Measurements from ENCODE around the gene CCDC174.
"Not testable (repeated sequence)": the region's sequence is repeated elsewhere in the genome, so short reads cannot be mapped to it uniquely, and the experiment has no call there.

CCDC174 gene

DNA sequence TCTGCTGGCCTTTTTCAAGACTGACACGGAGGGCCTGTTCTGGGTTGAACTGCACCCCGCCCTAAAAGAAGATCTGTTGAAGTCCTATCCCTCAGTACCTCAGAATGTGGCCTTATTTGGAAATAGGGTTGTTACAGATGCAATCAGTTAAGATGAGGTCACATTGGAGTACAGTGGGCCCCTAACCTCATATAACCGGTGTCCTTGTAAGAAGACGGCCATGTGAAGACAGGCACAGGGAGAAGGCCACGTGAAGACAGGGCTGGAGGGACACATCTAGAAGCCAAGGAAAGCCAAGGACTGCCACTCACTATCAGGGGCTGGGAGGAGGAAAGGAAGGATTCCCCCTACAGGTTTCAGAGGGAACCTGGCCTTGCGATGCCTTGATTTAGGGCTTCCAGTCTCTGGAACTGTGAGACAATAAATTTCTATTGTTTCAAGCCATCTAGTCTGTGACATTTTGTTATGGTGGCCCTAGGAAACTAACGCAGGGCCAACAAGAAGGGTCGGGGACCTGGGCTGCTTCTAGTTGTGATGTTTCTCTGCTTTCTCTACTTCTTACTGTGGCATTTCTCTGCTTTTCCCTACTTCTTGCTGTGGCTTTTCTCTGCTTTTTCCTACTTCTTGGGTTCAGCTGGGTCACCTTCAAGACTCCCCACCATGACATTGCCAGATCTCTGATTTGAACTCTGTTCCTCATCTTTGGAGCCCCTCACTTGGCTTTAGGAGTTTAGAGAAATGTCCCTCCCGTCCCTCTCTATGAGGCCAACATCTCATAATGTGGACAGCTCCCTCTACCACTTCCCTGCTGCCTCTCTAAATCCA is 4.8 kb upstream of the CCDC174 start:
- TF ChIP-seq, protein P1, sequence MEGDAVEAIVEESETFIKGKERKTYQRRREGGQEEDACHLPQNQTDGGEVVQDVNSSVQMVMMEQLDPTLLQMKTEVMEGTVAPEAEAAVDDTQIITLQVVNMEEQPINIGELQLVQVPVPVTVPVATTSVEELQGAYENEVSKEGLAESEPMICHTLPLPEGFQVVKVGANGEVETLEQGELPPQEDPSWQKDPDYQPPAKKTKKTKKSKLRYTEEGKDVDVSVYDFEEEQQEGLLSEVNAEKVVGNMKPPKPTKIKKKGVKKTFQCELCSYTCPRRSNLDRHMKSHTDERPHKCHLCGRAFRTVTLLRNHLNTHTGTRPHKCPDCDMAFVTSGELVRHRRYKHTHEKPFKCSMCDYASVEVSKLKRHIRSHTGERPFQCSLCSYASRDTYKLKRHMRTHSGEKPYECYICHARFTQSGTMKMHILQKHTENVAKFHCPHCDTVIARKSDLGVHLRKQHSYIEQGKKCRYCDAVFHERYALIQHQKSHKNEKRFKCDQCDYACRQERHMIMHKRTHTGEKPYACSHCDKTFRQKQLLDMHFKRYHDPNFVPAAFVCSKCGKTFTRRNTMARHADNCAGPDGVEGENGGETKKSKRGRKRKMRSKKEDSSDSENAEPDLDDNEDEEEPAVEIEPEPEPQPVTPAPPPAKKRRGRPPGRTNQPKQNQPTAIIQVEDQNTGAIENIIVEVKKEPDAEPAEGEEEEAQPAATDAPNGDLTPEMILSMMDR (IDR thresholded peaks at IDR 0.05; ENCODE audit: control insufficient read depth, insufficient read depth, low read depth, low read length, missing control alignments), result peak; percentile 18
- no peak overlapping the region for H3K4me3 ChIP-seq (ENCODE audit: control insufficient read depth, low read depth, low read length)
- DNase-seq (ENCODE audit: low read depth), result no peak

DNA sequence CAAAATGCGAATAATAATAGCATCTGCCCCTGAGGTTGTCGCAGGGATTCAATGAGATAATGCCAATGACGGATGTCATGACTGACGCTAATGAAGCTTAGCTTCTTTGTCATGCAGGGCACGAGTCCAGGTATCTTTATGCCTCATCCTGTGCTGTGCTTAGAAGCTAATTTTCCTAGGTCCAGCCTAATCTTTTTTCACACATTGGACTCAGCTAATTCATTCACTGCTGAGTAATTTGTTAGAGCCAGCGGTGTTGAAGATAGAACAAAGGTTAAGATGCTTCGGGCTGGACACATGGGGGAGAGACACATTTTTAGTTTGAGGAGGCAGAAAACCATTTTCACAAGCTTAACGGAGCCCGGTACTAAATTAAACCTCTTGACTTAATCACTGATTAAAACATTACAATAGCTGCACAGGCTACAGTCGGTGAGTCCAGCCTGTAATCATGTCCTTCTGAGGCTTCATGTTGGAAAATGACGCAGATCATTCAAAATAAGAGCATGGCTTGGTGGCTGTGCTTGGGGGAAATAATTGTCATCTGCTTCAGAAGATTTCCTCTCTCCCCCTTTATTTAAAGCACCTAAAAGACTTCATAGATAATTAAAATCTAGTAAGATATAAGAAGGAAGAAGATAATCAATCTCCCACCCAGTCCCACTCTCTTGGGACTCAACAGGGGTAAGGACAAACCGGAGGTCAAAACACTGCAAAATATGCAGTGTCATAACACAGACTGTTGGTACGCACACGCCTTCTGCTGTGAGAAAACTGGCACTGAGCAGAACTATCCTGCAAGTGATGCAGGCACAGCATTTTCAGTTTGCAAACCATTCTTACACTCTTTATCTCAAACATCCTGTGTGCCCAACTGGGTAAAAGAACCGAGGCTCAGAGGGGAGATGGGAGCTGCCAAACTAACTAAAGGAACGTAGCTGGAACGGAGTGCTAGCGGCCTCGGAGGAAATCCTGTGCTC is 3.3 kb upstream of the CCDC174 start:
- no peak overlapping the region for H3K4me3 ChIP-seq (ENCODE audit: control insufficient read depth, low read depth, low read length)
- no peak for DNase-seq (ENCODE audit: low read depth)
- TF ChIP-seq, protein P1 (IDR thresholded peaks at IDR 0.05; ENCODE audit: control insufficient read depth, insufficient read depth, low read depth, low read length, missing control alignments), result no peak

DNA sequence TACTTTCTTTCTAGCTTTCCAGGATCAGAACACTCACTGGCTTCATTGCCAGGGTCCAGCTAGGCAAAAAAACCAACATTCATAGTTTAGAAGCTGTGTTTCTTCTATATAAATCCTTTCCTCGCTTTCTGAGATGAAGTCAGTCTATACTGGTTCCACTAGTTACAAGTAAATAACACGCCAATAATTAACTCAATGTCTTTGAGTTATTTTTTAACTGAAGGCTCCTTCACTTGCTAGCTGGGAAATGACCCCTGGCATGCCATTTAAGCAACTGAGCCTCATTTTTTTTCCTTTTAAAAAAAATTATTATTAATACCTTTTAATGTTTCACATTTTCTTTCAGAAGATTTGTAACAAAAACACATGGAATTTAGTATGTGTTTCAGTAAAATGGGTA is 2.1 kb upstream of the CCDC174 start:
- TF ChIP-seq, protein P1 (IDR thresholded peaks at IDR 0.05; ENCODE audit: control insufficient read depth, insufficient read depth, low read depth, low read length, missing control alignments), result no peak
- no peak overlapping the region for H3K4me3 ChIP-seq (ENCODE audit: control insufficient read depth, low read depth, low read length)
- no peak for DNase-seq (ENCODE audit: low read depth)

DNA sequence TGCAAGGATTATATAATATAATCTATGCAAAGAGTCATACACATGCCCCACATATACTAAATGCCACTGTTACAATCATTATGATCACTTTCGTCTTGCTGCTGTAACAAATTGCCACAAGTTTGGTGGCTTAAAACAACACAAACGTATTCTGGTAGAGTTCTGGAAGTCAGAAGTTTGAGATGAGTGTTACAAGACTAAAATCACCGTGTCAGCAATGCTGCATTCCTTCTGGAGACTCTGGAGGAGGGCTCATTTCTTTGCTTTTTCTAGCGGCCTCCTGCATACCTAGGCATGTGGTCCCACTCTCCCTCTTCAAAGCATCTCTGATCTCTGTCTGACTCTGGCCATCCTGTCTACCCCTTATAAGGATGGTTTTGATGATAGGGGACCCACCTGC is 1.4 kb upstream of the CCDC174 start:
- no peak overlapping the region for H3K4me3 ChIP-seq (ENCODE audit: control insufficient read depth, low read depth, low read length)
- DNase-seq (ENCODE audit: low read depth), result no peak
- TF ChIP-seq, protein P1 (IDR thresholded peaks at IDR 0.05; ENCODE audit: control insufficient read depth, insufficient read depth, low read depth, low read length, missing control alignments), result no peak

DNA sequence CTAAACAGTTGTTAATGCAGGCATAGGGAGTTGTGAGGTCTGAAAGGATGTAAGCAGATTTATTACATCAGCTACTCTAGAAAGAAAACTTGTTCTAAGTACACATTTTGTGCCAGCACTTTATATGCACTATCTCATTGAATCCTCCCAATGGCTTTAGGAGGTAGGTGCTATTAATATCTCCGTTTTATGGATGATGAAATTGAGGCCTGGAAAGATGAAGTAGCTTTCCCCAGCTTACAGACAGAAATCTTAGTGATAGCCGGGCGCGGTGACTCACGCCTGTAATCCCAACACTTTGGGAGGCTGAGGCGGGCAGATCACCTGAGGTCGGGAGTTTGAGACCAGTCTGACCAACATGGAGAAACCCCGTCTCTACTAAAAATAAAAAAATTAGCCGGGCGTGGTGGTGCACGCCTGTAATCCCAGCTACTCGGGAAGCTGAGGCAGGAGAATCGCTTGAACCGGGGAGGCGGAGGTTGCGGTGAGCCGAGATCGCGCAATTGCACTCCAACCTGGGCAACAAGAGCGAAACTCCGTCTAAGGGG is 872 bp downstream of the CCDC174 start:
- DNase-seq (ENCODE audit: low read depth), result not testable (repeated sequence)
- peak overlapping the region; percentile 83 for H3K4me3 ChIP-seq (ENCODE audit: control insufficient read depth, low read depth, low read length)

DNA sequence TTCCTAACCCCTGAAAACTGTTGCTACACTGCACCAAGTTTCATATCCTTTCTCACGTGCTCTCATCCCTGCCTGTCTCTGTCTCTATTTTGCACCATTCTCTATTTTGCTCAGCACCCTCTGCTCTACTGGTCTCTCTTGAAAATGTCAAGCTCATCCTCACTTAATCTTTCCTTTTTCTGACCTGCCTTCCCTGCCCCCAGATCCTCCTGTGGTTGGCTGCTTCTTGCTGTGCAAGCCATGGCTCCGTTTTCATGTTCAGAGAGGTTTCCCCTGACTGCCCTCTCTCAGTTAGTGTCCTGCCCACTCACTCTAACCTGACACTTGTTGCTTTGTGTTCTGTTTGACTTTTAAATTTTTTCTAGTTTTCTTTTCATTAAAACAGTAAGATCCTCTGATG is 6.0 kb downstream of the CCDC174 start:
- DNase-seq (ENCODE audit: low read depth), result no peak

More for the DNA sequence above, 6.0 kb downstream of the CCDC174 start:
- TF ChIP-seq, protein P1 (IDR thresholded peaks at IDR 0.05; ENCODE audit: control insufficient read depth, insufficient read depth, low read depth, low read length, missing control alignments), result no peak
- no peak overlapping the region for H3K4me3 ChIP-seq (ENCODE audit: control insufficient read depth, low read depth, low read length)
